Activated B cell treated with CpG ODN at 0.5 μM for 24 hours (primary cell): ENCODE data around the gene VIL1. TPM values are rescaled to one million over a fixed set of nuclear protein-coding genes. Genes with fewer than 3 reads are reported as not detected.
A peak's percentile ranks its signal among the peaks of the same experiment; 100 is the strongest.

Source experiments
- ATAC-seq: fragments of 200-7000 bp; cut with Tn5 transposase; one replicate; pipeline ENCODE4 v1.10.0; 2021; ENCODE audit warnings: low read depth, mild to moderate bottlenecking, moderate library complexity
- CTCF ChIA-PET: fragments of 350-600 bp; sonication (Branson Sonifier 250); formaldehyde crosslinking; loops from one replicate; lab custom pipeline; 2021; ENCODE audit warnings: antibody characterized with exemption; lab: Charles Lee
- POLR2A ChIA-PET: fragments of 350-600 bp; sonication (Branson Sonifier 250); formaldehyde crosslinking; loops from one replicate; lab custom pipeline; 2021; ENCODE audit warnings: antibody characterized with exemption; lab: Charles Lee
- DNase-seq: peaks from one replicate; pipeline ENCODE4 v3.0.0; 2022
- H3K27ac Mint-ChIP-seq: one replicate; pipeline ENCODE4 v1.8.0; 2020; ENCODE audit warnings: mixed read lengths
- H3K27me3 Mint-ChIP-seq: one replicate; pipeline ENCODE4 v1.8.0; 2021; ENCODE audit warnings: mixed read lengths
- H3K36me3 Mint-ChIP-seq: one replicate; pipeline ENCODE4 v1.8.0; 2021; ENCODE audit warnings: low read depth, mixed read lengths
- H3K4me1 Mint-ChIP-seq: one replicate; pipeline ENCODE4 v1.8.0; 2021; ENCODE audit warnings: mixed read lengths
- H3K4me3 Mint-ChIP-seq: one replicate; pipeline ENCODE4 v1.8.0; 2020; ENCODE audit warnings: mild to moderate bottlenecking, mixed read lengths
- H3K9me3 Mint-ChIP-seq: one replicate; pipeline ENCODE4 v1.8.0; 2020; ENCODE audit warnings: mixed read lengths
- CTCF ChIP-seq: fragments of 200-600 bp; IDR thresholded peaks from one replicate; pipeline ENCODE4 v1.8.0; 2022; ENCODE audit warnings: antibody characterized with exemption, mild to moderate bottlenecking
- intact Hi-C: fragments of 100-400 bp; cut with micrococcal nuclease; formaldehyde crosslinking; loops from one replicate; pipeline ENCODE4 v1.15.1; 2024
- total RNA-seq: library from RNA; stranded (reverse); gene quantifications from 2 replicates; pipeline ENCODE4 v1.2.3, GENCODE V29; 2022

Gene VIL1
- total RNA-seq, 1 donor from 2014 or later, result 0.07 TPM

- H3K4me1 Mint-ChIP-seq, result peaks cover 70% of the 10 kb centered on the region
- H3K9me3 Mint-ChIP-seq, result no peaks in the 10 kb centered on the region
- ATAC-seq (no peak), DNase-seq (no peak)
- H3K36me3 Mint-ChIP-seq, result peaks cover 30% of the 10 kb centered on the region
- no peaks in the 10 kb centered on the region for H3K27me3 Mint-ChIP-seq
- H3K4me3 Mint-ChIP-seq, result no peak overlapping the region
- intact Hi-C loops, result loop anchor here (10.0 kb wide), 1 partner anchor 982 kb away; the partner anchor contains the start of gene DNPEP
- CTCF ChIA-PET, result no interaction called here
- POLR2A ChIA-PET, result interaction anchor here (0.6 to 1.5 kb wide), 2 partner anchors 129 to 173 kb away, joined by 3 to 5 read pairs; no protein-coding TSS in a partner anchor
- no peak for TF ChIP-seq CTCF
- peak overlapping the region; percentile 18 for H3K27ac Mint-ChIP-seq
These were observed 16.4 kb upstream of the VIL1 start for GRCh38 chr2:218402491-218402901.

- TF ChIP-seq CTCF, result no peak
- intact Hi-C loops, result loop anchor here (10.0 kb wide), 1 partner anchor 982 kb away; the partner anchor contains the start of gene DNPEP
- ChIA-PET POLR2A (interaction anchor here (0.6 to 1.5 kb wide), 3 partner anchors 130 to 841 kb away, joined by 3 to 5 read pairs (median 4); no protein-coding TSS in a partner anchor), CTCF (no interaction called here)
- Mint-ChIP-seq H3K27me3 (no peaks in the 10 kb centered on the region), H3K27ac (peak overlapping the region; percentile 18), H3K36me3 (peaks cover 30% of the 10 kb centered on the region), H3K4me1 (peaks cover 66% of the 10 kb centered on the region), H3K9me3 (no peaks in the 10 kb centered on the region), H3K4me3 (no peak overlapping the region)
- DNase-seq, result no peak
- ATAC-seq, result no peak
These were observed 16.0 kb upstream of the VIL1 start for GRCh38 chr2:218402911-218403411.

GRCh38 chr2:218403810-218404209, 15.1 kb upstream of the VIL1 start:
- no peak for TF ChIP-seq CTCF
- ATAC-seq, result no peak
- no peaks in the 10 kb centered on the region for H3K9me3 Mint-ChIP-seq
- peak overlapping the region; percentile 62 for H3K27ac Mint-ChIP-seq
- intact Hi-C loops, result loop anchor here (10.0 kb wide), 1 partner anchor 981 kb away; the partner anchor contains the start of gene DNPEP
- CTCF ChIA-PET, result no interaction called here
- H3K27me3 Mint-ChIP-seq, result no peaks in the 10 kb centered on the region
- H3K36me3 Mint-ChIP-seq, result peaks cover 30% of the 10 kb centered on the region
- H3K4me3 Mint-ChIP-seq, result no peak overlapping the region
- peaks cover 63% of the 10 kb centered on the region for H3K4me1 Mint-ChIP-seq
- POLR2A ChIA-PET, result interaction anchor here (0.7 to 2.0 kb wide), 5 partner anchors 8 to 492 kb away, joined by 3 to 8 read pairs (median 4); no protein-coding TSS in a partner anchor
- no peak for DNase-seq

- DNase-seq (no peak), ATAC-seq (no peak)
- peak overlapping the region; percentile 62 for H3K27ac Mint-ChIP-seq
- H3K4me3 Mint-ChIP-seq, result no peak overlapping the region
- intact Hi-C loops, result loop anchor here (5.0 to 10.0 kb wide), 2 partner anchors 488 to 980 kb away; partner anchors contain the start of gene DNPEP
- TF ChIP-seq CTCF, result no peak
- no peaks in the 10 kb centered on the region for H3K9me3 Mint-ChIP-seq
- no peaks in the 10 kb centered on the region for H3K27me3 Mint-ChIP-seq
- CTCF ChIA-PET, result interaction anchor here (1.7 kb wide), 1 partner anchor 62 kb away, joined by 8 read pairs; no protein-coding TSS in a partner anchor
- H3K36me3 Mint-ChIP-seq, result peaks cover 30% of the 10 kb centered on the region
- peaks cover 59% of the 10 kb centered on the region for H3K4me1 Mint-ChIP-seq
- POLR2A ChIA-PET, result interaction anchor here (0.6 to 2.0 kb wide), 6 partner anchors 9 to 183 kb away, joined by 3 to 8 read pairs (median 4); no protein-coding TSS in a partner anchor
These were observed 14.4 kb upstream of the VIL1 start for GRCh38 chr2:218404351-218405085.
